Lung (tissue), 12 donors: ENCODE measurements around the gene COL18A1. TPM values are rescaled to one million over a fixed set of nuclear protein-coding genes. Genes with fewer than 3 reads are reported as not detected.

Source experiments
- ATAC-seq: fragments of 200-7000 bp; cut with Tn5 transposase; one replicate; pipeline ENCODE4 v1.9.1; 2020; ENCODE audit warnings: moderate number of reproducible peaks; ENCODE audit not compliant: insufficient read depth, low FRiP score
- DNase-seq, 3 donors: peaks; one replicate each; pipeline ENCODE4 v3.0.0-alpha.2; 2013 to 2017
- H3K27ac ChIP-seq, 2 donors: one replicate each; pipeline ENCODE4 v1.5.1; 2013; ENCODE audit warnings: mild to moderate bottlenecking in 2 of 2, moderate library complexity in 2 of 2, control low read depth in 1 of 2, inconsistent platforms in 1 of 2, low read depth in 1 of 2, low read length in 1 of 2
- H3K27me3 ChIP-seq, 3 donors: one replicate each; pipeline ENCODE4 v1.5.1; 2013; ENCODE audit warnings: low read length in 2 of 3; ENCODE audit not compliant: control insufficient read depth in 3 of 3, insufficient read depth in 3 of 3
- H3K36me3 ChIP-seq, 4 donors: one replicate each; pipeline ENCODE4 v1.5.1; 2013; ENCODE audit warnings: low read length in 4 of 4, mild to moderate bottlenecking in 1 of 4, moderate library complexity in 1 of 4; ENCODE audit not compliant: control insufficient read depth in 4 of 4, insufficient read depth in 4 of 4
- H3K4me1 ChIP-seq, 5 donors: one replicate each; pipeline ENCODE4 v1.5.1; 2013; ENCODE audit warnings: low read length in 5 of 5, mild to moderate bottlenecking in 2 of 5, moderate library complexity in 1 of 5; ENCODE audit not compliant: control insufficient read depth in 5 of 5, insufficient read depth in 5 of 5
- H3K4me3 ChIP-seq: one replicate; pipeline ENCODE4 v1.5.1; 2013; ENCODE audit warnings: mild to moderate bottlenecking, control low read depth, moderate library complexity
- H3K9ac ChIP-seq, 2 donors: one replicate each; pipeline ENCODE4 v1.5.1; 2013; ENCODE audit warnings: low read length in 2 of 2, control low read depth in 1 of 2; ENCODE audit not compliant: insufficient read depth in 1 of 2
- H3K9me3 ChIP-seq, 4 donors: one replicate each; pipeline ENCODE4 v1.5.1; 2013; ENCODE audit warnings: low read length in 3 of 4, mild to moderate bottlenecking in 1 of 4, moderate library complexity in 1 of 4; ENCODE audit not compliant: control insufficient read depth in 4 of 4, insufficient read depth in 3 of 4
- CTCF ChIP-seq: IDR thresholded peaks from 2 replicates; pipeline ENCODE4 v1.5.1; 2012; ENCODE audit warnings: mild to moderate bottlenecking; ENCODE audit errors: control extremely low read depth, extremely low read depth
- WGBS, 2 donors: extraction: QIAGEN DNeasy Blood & Tissue Kit; methylation state at CpG; one replicate each; pipeline ENCODE4 v1.1.7; 2013; 5-methylcytosine and 5-hydroxymethylcytosine counted together
- polyA plus RNA-seq, 2 donors: library from polyadenylated mRNA; stranded (reverse); fragments of 200-250 nt; gene quantifications; one replicate each; pipeline ENCODE4 v1.2.1, GENCODE V29; 2013
- total RNA-seq, 2 donors: library from RNA; depleted of rRNA in 1 of 2; stranded (reverse); fragments of >200 nt in 1 of 2; gene quantifications; one replicate each; pipeline ENCODE4 v1.2.1, GENCODE V29; 2014 to 2021
- donor health status: control.
- donor health status: control.
- donor health status: Bipolar disorder and iron deficiency.
- donor health status: healthy.
- donor health status: DM: yes; HTN: yes; CAD: no.

The COL18A1 gene
- total and polyA plus RNA-seq, 4 donors: 42.7 to 102 (median 45.8) TPM

- Histone ChIP-seq H3K4me3 (no peak overlapping the region), H3K36me3 (no peaks in the 10 kb centered on the region), H3K4me1 (peaks cover 0 to 28% (median 7%) of the 10 kb centered on the region in 5 donors), H3K27me3 (peaks cover 0 to 6% (median 0%) of the 10 kb centered on the region in 3 donors), H3K9me3 (no peaks in the 10 kb centered on the region), H3K27ac (peak overlapping the region in 1 of 2 donors; percentile 75), H3K9ac (no peak overlapping the region)
- peak in 1 of 3 donors; percentile 13 for DNase-seq
- TF ChIP-seq CTCF: no peak
- 90% methylated on average over 29 of the region's 29 CpGs for WGBS, 2 donors
- ATAC-seq: no peak
Observed at GRCh38 chr21:45409466-45410150, 4.6 kb downstream of the COL18A1 start.

GRCh38 chr21:45410151-45410864, 5.3 kb downstream of the COL18A1 start:
- no peaks in the 10 kb centered on the region for H3K9me3 ChIP-seq
- peak overlapping the region in 1 of 2 donors; percentile 75 for H3K27ac ChIP-seq
- DNase-seq (peak in 2 of 3 donors; percentile 18 to 33), ATAC-seq (no peak)
- 86 to 92% methylated on average over 27 to 28 of the region's 28 CpGs for WGBS, 2 donors
- TF ChIP-seq CTCF: no peak
- peaks cover 0 to 6% (median 0%) of the 10 kb centered on the region in 3 donors for H3K27me3 ChIP-seq
- H3K36me3 ChIP-seq: no peaks in the 10 kb centered on the region
- no peak overlapping the region for H3K4me3 ChIP-seq
- H3K4me1 ChIP-seq: peaks cover 0 to 28% (median 6%) of the 10 kb centered on the region in 5 donors
- H3K9ac ChIP-seq: no peak overlapping the region

- peaks cover 0 to 5% (median 0%) of the 10 kb centered on the region in 3 donors for H3K27me3 ChIP-seq
- no peaks in the 10 kb centered on the region for H3K36me3 ChIP-seq
- H3K27ac ChIP-seq: peak overlapping the region in 1 of 2 donors; percentile 75
- H3K4me3 ChIP-seq: no peak overlapping the region
- ATAC-seq (no peak), DNase-seq (peak in 2 of 3 donors; percentile 48 to 49)
- TF ChIP-seq CTCF: no peak
- peaks cover 0 to 28% (median 6%) of the 10 kb centered on the region in 5 donors for H3K4me1 ChIP-seq
- H3K9ac ChIP-seq: no peak overlapping the region
- WGBS, 2 donors: 82 to 90% methylated on average over 30 to 31 of the region's 31 CpGs
- no peaks in the 10 kb centered on the region for H3K9me3 ChIP-seq
Observed at GRCh38 chr21:45410865-45411809, 6.2 kb downstream of the COL18A1 start.
